Limb (tissue), 2 donors: ENCODE measurements around the gene PFN3.
"Not testable (repeated sequence)": the region's sequence is repeated elsewhere in the genome, so short reads cannot be mapped to it uniquely, and the experiment has no call there.

ENCODE experiments used
- DNase-seq, 2 donors: peaks; one replicate each; pipeline ENCODE4 v3.0.0-alpha.2; 2016; ENCODE audit errors: extremely low spot score in 2 of 2

The PFN3 gene

GRCh38 chr5:177361418-177362291 lies 38.8 kb downstream of the PFN3 start:
- DNase-seq: no peak

- DNase-seq: not testable (repeated sequence)
Observed at GRCh38 chr5:177360740-177361139, 39.7 kb downstream of the PFN3 start.

GRCh38 chr5:177359860-177360259 lies 40.6 kb downstream of the PFN3 start:
- DNase-seq: no peak

GRCh38 chr5:177359451-177359851 lies 41.0 kb downstream of the PFN3 start:
- DNase-seq: no peak

GRCh38 chr5:177358370-177358819 lies 42.1 kb downstream of the PFN3 start:
- DNase-seq: no peak

- no peak for DNase-seq
Observed at GRCh38 chr5:177357459-177358351, 42.8 kb downstream of the PFN3 start, which contains the start of gene RGS14. Gene RGS14, plus strand, starts transcription at chr5:177357924. Its CDS starts 101 bp downstream, at chr5:177358025.

GRCh38 chr5:177357146-177357458 lies 43.4 kb downstream of the PFN3 start:
- no peak for DNase-seq

GRCh38 chr5:177356746-177357145 lies 43.7 kb downstream of the PFN3 start:
- DNase-seq: no peak

- no peak for DNase-seq
Observed at GRCh38 chr5:177355868-177356168, 44.6 kb downstream of the PFN3 start.

GRCh38 chr5:177355162-177355867 lies 45.1 kb downstream of the PFN3 start:
- no peak for DNase-seq

- no peak for DNase-seq
Observed at GRCh38 chr5:177354711-177355110, 45.8 kb downstream of the PFN3 start.

- DNase-seq: no peak
Observed at GRCh38 chr5:177354256-177354655, 46.2 kb downstream of the PFN3 start.

- DNase-seq: no peak
Observed at GRCh38 chr5:177353093-177353492, 47.4 kb downstream of the PFN3 start.

- peak; percentile 94 to 96 for DNase-seq
Observed at GRCh38 chr5:177351392-177352329, 48.8 kb downstream of the PFN3 start, which contains the start of gene LMAN2. Gene LMAN2, minus strand, starts transcription at chr5:177351668. Its CDS starts 21 bp downstream, at chr5:177351647.

GRCh38 chr5:177350776-177351391 lies 49.6 kb downstream of the PFN3 start:
- DNase-seq: no peak
